ENCODE measurements around the gene MCCD1.
A peak's percentile ranks its signal among the peaks of the same experiment; 100 is the strongest.
"Not testable (repeated sequence)": the region's sequence is repeated elsewhere in the genome, so short reads cannot be mapped to it uniquely, and the experiment has no call there.

The MCCD1 gene

GRCh38 chr6:31551371-31551770 lies 22.6 kb downstream of the MCCD1 start:
- H3K9ac ChIP-seq (ENCODE audit: low read length in 5 of 5); H3K9me3 ChIP-seq (ENCODE audit: control insufficient read depth in 5 of 5, low read length in 5 of 5); H3K27me3 ChIP-seq (ENCODE audit: control insufficient read depth in 5 of 5, insufficient read depth in 4 of 5, low read length in 5 of 5); H3K27ac ChIP-seq (ENCODE audit: low read depth, low read length); H3K4me3 ChIP-seq (ENCODE audit: low read depth in 1 of 5, low read length in 5 of 5): not testable (repeated sequence)
- peaks cover 4 to 24% (median 21%) of the 10 kb centered on the region in 5 donors for H3K4me1 ChIP-seq (ENCODE audit: control insufficient read depth in 5 of 5, insufficient read depth in 5 of 5, low read length in 5 of 5)
- H3K36me3 ChIP-seq (ENCODE audit: control insufficient read depth in 5 of 5, insufficient read depth in 5 of 5, low read length in 5 of 5): peaks cover 4 to 44% (median 20%) of the 10 kb centered on the region in 5 donors

DNA sequence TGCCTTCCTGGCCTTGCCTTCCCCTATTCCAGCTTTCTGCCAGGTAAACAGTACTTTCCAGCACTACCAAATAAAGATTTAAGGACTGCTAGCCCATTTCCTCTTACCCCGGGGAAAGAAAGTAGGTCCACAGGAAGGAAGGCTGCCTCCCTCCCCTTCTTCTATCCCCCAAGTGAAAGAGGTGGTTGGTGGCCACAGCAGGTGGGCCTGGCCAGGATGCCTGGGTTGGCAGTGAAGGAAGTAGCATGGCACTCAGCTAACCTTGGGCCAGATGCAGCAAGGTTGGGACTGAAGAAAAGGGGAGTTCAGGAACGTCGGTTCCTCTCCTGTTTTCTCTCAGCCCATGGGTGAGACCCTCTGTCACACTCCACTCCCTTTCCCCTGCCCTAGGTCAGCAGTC lies 27.5 kb downstream of the MCCD1 start:
- Histone ChIP-seq H3K9ac (ENCODE audit: low read length in 5 of 5) (no peak overlapping the region), H3K27ac (ENCODE audit: low read depth, low read length) (no peak overlapping the region), H3K27me3 (ENCODE audit: control insufficient read depth in 5 of 5, insufficient read depth in 4 of 5, low read length in 5 of 5) (no peaks in the 10 kb centered on the region), H3K36me3 (ENCODE audit: control insufficient read depth in 5 of 5, insufficient read depth in 5 of 5, low read length in 5 of 5) (peaks cover 0 to 49% (median 26%) of the 10 kb centered on the region in 5 donors), H3K9me3 (ENCODE audit: control insufficient read depth in 5 of 5, low read length in 5 of 5) (no peaks in the 10 kb centered on the region), H3K4me3 (ENCODE audit: low read depth in 1 of 5, low read length in 5 of 5) (no peak overlapping the region), H3K4me1 (ENCODE audit: control insufficient read depth in 5 of 5, insufficient read depth in 5 of 5, low read length in 5 of 5) (peaks cover 14 to 47% (median 39%) of the 10 kb centered on the region in 5 donors)

GRCh38 chr6:31557443-31558317 lies 28.9 kb downstream of the MCCD1 start:
- H3K36me3 ChIP-seq (ENCODE audit: control insufficient read depth in 5 of 5, insufficient read depth in 5 of 5, low read length in 5 of 5): peaks cover 0 to 48% (median 26%) of the 10 kb centered on the region in 5 donors
- H3K4me1 ChIP-seq (ENCODE audit: control insufficient read depth in 5 of 5, insufficient read depth in 5 of 5, low read length in 5 of 5): peaks cover 14 to 51% (median 39%) of the 10 kb centered on the region in 5 donors
- peak overlapping the region in 1 of 5 donors; percentile 12 for H3K4me3 ChIP-seq (ENCODE audit: low read depth in 1 of 5, low read length in 5 of 5)
- H3K9me3 ChIP-seq (ENCODE audit: control insufficient read depth in 5 of 5, low read length in 5 of 5): no peaks in the 10 kb centered on the region
- no peak overlapping the region for H3K27ac ChIP-seq (ENCODE audit: low read depth, low read length)
- peak overlapping the region in 1 of 5 donors; percentile 43 for H3K9ac ChIP-seq (ENCODE audit: low read length in 5 of 5)
- H3K27me3 ChIP-seq (ENCODE audit: control insufficient read depth in 5 of 5, insufficient read depth in 4 of 5, low read length in 5 of 5): no peaks in the 10 kb centered on the region

- H3K9me3 ChIP-seq (ENCODE audit: control insufficient read depth in 5 of 5, low read length in 5 of 5): no peaks in the 10 kb centered on the region
- peak overlapping the region; percentile 89 for H3K27ac ChIP-seq (ENCODE audit: low read depth, low read length)
- H3K4me3 ChIP-seq (ENCODE audit: low read depth in 1 of 5, low read length in 5 of 5): peak overlapping the region in 1 of 5 donors; percentile 12
- H3K36me3 ChIP-seq (ENCODE audit: control insufficient read depth in 5 of 5, insufficient read depth in 5 of 5, low read length in 5 of 5): peaks cover 0 to 46% (median 26%) of the 10 kb centered on the region in 5 donors
- H3K4me1 ChIP-seq (ENCODE audit: control insufficient read depth in 5 of 5, insufficient read depth in 5 of 5, low read length in 5 of 5): peaks cover 14 to 51% (median 39%) of the 10 kb centered on the region in 5 donors
- no peaks in the 10 kb centered on the region for H3K27me3 ChIP-seq (ENCODE audit: control insufficient read depth in 5 of 5, insufficient read depth in 4 of 5, low read length in 5 of 5)
- H3K9ac ChIP-seq (ENCODE audit: low read length in 5 of 5): peak overlapping the region in 1 of 5 donors; percentile 43
Measured at GRCh38 chr6:31558318-31558625, 29.5 kb downstream of the MCCD1 start.

GRCh38 chr6:31558631-31559500 lies 30.1 kb downstream of the MCCD1 start:
- Histone ChIP-seq H3K4me1 (ENCODE audit: control insufficient read depth in 5 of 5, insufficient read depth in 5 of 5, low read length in 5 of 5) (peaks cover 14 to 51% (median 39%) of the 10 kb centered on the region in 5 donors), H3K4me3 (ENCODE audit: low read depth in 1 of 5, low read length in 5 of 5) (peak overlapping the region in 2 of 5 donors; percentile 12 to 19), H3K9ac (ENCODE audit: low read length in 5 of 5) (peak overlapping the region in 3 of 5 donors; percentile 3 to 56 (median 43)), H3K27ac (ENCODE audit: low read depth, low read length) (peak overlapping the region; percentile 89), H3K27me3 (ENCODE audit: control insufficient read depth in 5 of 5, insufficient read depth in 4 of 5, low read length in 5 of 5) (no peaks in the 10 kb centered on the region), H3K36me3 (ENCODE audit: control insufficient read depth in 5 of 5, insufficient read depth in 5 of 5, low read length in 5 of 5) (peaks cover 0 to 44% (median 26%) of the 10 kb centered on the region in 5 donors), H3K9me3 (ENCODE audit: control insufficient read depth in 5 of 5, low read length in 5 of 5) (no peaks in the 10 kb centered on the region)

- H3K9me3 ChIP-seq (ENCODE audit: control insufficient read depth in 5 of 5, low read length in 5 of 5): no peaks in the 10 kb centered on the region
- H3K4me1 ChIP-seq (ENCODE audit: control insufficient read depth in 5 of 5, insufficient read depth in 5 of 5, low read length in 5 of 5): peaks cover 14 to 51% (median 39%) of the 10 kb centered on the region in 5 donors
- H3K27me3 ChIP-seq (ENCODE audit: control insufficient read depth in 5 of 5, insufficient read depth in 4 of 5, low read length in 5 of 5): no peaks in the 10 kb centered on the region
- peak overlapping the region in 3 of 5 donors; percentile 6 to 26 (median 19) for H3K4me3 ChIP-seq (ENCODE audit: low read depth in 1 of 5, low read length in 5 of 5)
- peak overlapping the region; percentile 89 for H3K27ac ChIP-seq (ENCODE audit: low read depth, low read length)
- peaks cover 0 to 39% (median 26%) of the 10 kb centered on the region in 5 donors for H3K36me3 ChIP-seq (ENCODE audit: control insufficient read depth in 5 of 5, insufficient read depth in 5 of 5, low read length in 5 of 5)
- H3K9ac ChIP-seq (ENCODE audit: low read length in 5 of 5): peak overlapping the region in 4 of 5 donors; percentile 3 to 73 (median 41)
Measured at GRCh38 chr6:31559606-31559957, 30.8 kb downstream of the MCCD1 start.

DNA sequence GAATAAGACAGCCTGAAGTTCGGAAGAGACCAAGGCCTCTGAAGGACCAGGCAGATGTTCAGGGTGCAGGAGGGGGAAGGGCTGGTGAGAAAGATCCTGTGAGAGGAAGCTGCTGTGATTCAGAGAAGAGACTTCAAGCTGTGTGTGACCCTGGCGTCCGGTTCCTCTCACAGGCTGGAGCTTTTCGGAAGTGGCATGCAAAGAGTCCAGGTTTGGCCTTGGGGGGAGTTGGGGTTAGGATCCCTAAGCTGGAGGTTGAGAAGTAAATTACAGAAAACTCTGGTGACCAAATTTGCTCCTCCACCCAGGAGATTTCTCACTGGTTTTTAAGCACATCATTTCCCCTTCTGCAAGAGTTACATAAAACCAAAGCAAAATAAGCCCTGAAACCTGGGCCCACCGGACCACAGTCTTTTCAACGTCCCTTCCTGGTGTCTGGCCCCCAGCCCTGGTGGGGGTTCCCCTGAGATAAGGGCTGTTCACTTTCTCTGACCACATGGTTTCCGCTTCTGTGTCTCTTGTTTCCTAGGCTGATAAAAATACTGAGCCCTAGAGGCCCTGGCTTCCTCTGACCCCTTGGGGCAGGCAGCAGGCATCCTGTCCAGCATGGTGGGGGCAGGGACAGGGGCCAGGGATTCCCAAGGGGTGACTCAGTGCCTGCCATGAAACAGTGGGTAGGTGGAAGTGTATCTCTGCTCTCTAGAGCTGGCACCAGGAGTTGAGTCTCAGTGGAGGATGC lies 31.4 kb downstream of the MCCD1 start:
- Histone ChIP-seq H3K9ac (ENCODE audit: low read length in 5 of 5) (peak overlapping the region in 4 of 5 donors; percentile 3 to 73 (median 41)), H3K27ac (ENCODE audit: low read depth, low read length) (peak overlapping the region; percentile 89), H3K9me3 (ENCODE audit: control insufficient read depth in 5 of 5, low read length in 5 of 5) (no peaks in the 10 kb centered on the region), H3K27me3 (ENCODE audit: control insufficient read depth in 5 of 5, insufficient read depth in 4 of 5, low read length in 5 of 5) (no peaks in the 10 kb centered on the region), H3K4me3 (ENCODE audit: low read depth in 1 of 5, low read length in 5 of 5) (peak overlapping the region in 3 of 5 donors; percentile 6 to 27 (median 26)), H3K36me3 (ENCODE audit: control insufficient read depth in 5 of 5, insufficient read depth in 5 of 5, low read length in 5 of 5) (peaks cover 0 to 36% (median 26%) of the 10 kb centered on the region in 5 donors), H3K4me1 (ENCODE audit: control insufficient read depth in 5 of 5, insufficient read depth in 5 of 5, low read length in 5 of 5) (peaks cover 14 to 51% (median 39%) of the 10 kb centered on the region in 5 donors)

GRCh38 chr6:31560697-31561058 lies 31.9 kb downstream of the MCCD1 start:
- Histone ChIP-seq H3K36me3 (ENCODE audit: control insufficient read depth in 5 of 5, insufficient read depth in 5 of 5, low read length in 5 of 5) (peaks cover 0 to 36% (median 26%) of the 10 kb centered on the region in 5 donors), H3K4me3 (ENCODE audit: low read depth in 1 of 5, low read length in 5 of 5) (no peak overlapping the region), H3K27ac (ENCODE audit: low read depth, low read length) (peak overlapping the region; percentile 89), H3K27me3 (ENCODE audit: control insufficient read depth in 5 of 5, insufficient read depth in 4 of 5, low read length in 5 of 5) (no peaks in the 10 kb centered on the region), H3K9me3 (ENCODE audit: control insufficient read depth in 5 of 5, low read length in 5 of 5) (no peaks in the 10 kb centered on the region), H3K4me1 (ENCODE audit: control insufficient read depth in 5 of 5, insufficient read depth in 5 of 5, low read length in 5 of 5) (peaks cover 14 to 51% (median 39%) of the 10 kb centered on the region in 5 donors), H3K9ac (ENCODE audit: low read length in 5 of 5) (peak overlapping the region in 1 of 5 donors; percentile 56)

- H3K36me3 ChIP-seq (ENCODE audit: control insufficient read depth in 5 of 5, insufficient read depth in 5 of 5, low read length in 5 of 5): no peaks in the 10 kb centered on the region
- no peaks in the 10 kb centered on the region for H3K9me3 ChIP-seq (ENCODE audit: control insufficient read depth in 5 of 5, low read length in 5 of 5)
- H3K4me3 ChIP-seq (ENCODE audit: low read depth in 1 of 5, low read length in 5 of 5): no peak overlapping the region
- H3K27ac ChIP-seq (ENCODE audit: low read depth, low read length): no peak overlapping the region
- peaks cover 0 to 11% (median 0%) of the 10 kb centered on the region in 5 donors for H3K4me1 ChIP-seq (ENCODE audit: control insufficient read depth in 5 of 5, insufficient read depth in 5 of 5, low read length in 5 of 5)
- H3K9ac ChIP-seq (ENCODE audit: low read length in 5 of 5): no peak overlapping the region
- no peaks in the 10 kb centered on the region for H3K27me3 ChIP-seq (ENCODE audit: control insufficient read depth in 5 of 5, insufficient read depth in 4 of 5, low read length in 5 of 5)
Measured at GRCh38 chr6:31567531-31568370, 39.0 kb downstream of the MCCD1 start.
